HG03064 (cell line): ENCODE measurements around the gene BCL3.
"Not testable (repeated sequence)": the region's sequence is repeated elsewhere in the genome, so short reads cannot be mapped to it uniquely, and the experiment has no call there.

ENCODE experiments used
- ATAC-seq: cut with Tn5 transposase; IDR thresholded peaks from one replicate; pipeline ENCODE4 v1.9.1; 2021; ENCODE audit warnings: low read depth; ENCODE audit not compliant: unreplicated experiment

BCL3 gene

DNA sequence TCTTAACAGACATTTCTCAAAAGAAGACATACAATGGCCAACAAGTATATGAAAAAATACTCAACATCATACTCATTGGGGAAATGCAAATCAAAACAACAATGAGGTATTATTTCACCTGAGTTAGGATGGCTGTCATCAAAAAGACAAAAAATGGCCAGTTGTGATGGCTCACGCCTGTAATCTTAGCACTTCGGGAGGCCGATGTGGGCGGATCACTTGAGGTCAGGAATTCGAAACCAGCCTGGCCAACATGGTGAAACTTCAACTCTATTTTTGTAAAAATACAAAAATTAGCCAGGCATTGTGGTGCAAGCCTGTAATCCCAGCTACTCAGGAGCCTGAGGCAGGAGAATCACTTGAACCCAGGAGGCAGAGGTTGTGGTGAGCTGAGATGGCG, 27.6 kb upstream of the BCL3 start:
- no peak for ATAC-seq

DNA sequence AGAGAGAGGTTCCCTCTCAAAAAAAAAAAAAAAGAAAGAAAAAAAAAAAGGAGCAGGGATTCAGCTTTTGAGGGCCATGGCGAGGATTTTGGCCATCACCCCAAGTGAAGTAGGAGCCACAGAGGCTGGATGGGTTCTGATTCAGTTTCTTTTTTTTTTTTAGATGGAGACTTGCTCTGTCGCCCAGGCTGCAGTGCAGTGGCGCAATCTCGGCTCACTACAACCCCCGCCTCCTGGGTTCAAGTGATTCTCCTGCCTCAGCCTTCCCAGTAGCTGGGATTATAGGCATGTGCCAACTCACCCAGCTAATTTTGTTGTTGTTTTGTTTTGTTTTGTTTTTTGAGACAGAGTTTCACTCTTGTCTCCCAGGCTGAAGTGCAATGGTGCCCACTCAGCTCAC, 27.1 kb upstream of the BCL3 start:
- ATAC-seq, result not testable (repeated sequence)

GRCh38 chr19:44722131-44723121, 26.1 kb upstream of the BCL3 start:
- ATAC-seq, result no peak

- ATAC-seq, result no peak
These were observed 25.1 kb upstream of the BCL3 start for GRCh38 chr19:44723299-44723951.

- ATAC-seq, result no peak
These were observed 24.6 kb upstream of the BCL3 start for GRCh38 chr19:44723952-44724319.

DNA sequence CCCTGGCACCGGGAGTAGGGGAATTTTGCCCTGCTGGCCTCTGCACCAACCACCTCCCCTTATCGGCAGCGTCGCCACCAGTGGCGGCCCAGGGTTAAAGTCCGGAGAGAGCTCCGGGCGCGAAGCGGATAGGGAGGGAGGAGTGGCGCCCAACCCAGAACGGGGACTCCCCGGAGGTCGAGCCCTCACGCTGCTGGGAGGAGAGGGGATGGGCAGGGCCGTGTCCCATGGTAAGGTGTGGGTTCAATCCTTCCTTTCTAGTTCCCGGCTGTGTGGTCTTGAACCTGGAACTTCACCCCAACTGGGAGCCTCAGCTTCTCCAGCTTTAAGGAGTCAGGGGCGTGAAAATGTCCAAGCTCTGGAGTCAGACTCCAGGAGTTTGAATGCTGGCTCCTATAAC, 23.3 kb upstream of the BCL3 start:
- ATAC-seq, result no peak

DNA sequence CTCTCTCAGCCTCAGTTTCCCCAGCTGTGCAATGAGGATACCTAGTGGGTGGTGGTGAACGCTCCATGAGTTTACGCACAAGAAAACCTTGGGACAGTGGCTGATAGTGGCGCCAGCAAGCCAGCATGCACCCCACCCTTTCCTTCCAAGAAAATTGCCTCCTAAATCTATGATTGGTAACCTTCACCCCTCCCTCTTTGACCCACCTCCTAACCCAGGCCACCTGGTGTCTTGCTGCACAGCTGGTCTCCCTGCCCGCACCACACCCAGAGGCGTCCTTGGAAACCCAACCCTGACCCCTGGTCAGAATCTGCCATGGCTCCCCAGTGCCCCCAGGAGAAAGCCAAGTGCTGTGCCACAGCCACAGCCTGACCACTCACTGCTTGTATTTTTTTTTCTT, 22.8 kb upstream of the BCL3 start:
- ATAC-seq, result no peak

DNA sequence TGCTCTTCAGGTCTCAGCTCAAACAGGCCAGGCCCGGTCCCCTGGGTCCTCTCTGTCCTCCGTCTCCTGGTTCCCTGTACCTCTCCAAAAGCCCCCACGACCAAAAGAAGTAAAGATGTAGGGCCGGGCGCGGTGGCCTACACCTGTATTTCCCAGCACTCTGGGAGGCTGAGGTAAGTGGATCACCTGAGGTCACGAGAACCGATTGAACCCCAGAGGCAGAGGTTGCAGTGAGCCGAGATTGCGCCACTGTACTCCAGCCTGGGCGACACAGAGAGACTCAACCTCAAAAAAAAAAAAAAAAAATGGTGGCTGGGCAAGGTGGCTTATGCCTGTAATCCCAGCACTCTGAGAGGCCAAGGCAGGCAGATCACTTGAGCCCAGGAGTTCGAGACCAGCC, 22.0 kb upstream of the BCL3 start:
- ATAC-seq, result no peak

DNA sequence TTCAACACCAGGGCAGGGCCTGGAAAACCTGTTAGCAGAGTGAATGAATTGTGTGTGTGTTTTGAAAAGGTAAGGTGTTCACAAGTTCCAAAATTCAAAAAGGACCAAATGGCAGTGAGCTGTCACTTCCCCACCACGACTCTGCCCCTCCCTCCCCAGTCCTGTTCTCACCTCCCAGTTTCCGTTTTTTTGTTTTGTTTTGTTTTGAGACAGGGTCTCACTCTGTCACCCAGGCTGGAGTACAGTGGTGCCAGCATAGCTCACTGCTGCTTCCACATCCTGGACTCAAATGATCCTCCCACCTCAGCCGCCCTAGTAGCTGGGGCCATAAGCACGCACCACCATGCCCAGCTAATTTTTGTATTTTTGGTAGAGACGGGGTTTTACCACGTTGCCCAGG, 20.3 kb upstream of the BCL3 start:
- no peak for ATAC-seq

DNA sequence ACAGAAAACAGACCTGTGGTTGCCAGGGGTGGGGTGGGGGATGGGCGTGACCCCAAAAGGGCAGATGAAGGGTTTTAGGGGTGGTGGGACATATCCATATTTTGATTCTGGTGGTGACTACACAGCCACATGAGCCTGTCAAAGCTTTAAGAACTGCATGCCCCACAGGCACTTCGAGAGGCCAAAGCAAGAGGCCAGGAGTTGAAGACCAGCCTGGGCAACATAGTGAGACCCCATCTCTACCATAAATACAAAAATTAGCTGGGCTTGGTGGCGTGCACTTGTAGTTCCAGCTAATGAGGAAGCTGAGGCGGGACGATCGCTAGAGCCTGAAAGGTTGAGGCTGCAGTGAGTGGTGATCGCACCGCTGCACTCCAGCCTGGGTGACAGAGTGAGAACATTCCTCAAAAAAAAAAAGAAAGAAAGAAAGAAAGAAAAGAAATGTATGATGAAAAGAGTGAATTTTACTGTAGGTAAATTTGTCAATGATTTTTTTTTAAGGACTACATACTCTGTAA, 18.9 kb upstream of the BCL3 start:
- no peak for ATAC-seq

DNA sequence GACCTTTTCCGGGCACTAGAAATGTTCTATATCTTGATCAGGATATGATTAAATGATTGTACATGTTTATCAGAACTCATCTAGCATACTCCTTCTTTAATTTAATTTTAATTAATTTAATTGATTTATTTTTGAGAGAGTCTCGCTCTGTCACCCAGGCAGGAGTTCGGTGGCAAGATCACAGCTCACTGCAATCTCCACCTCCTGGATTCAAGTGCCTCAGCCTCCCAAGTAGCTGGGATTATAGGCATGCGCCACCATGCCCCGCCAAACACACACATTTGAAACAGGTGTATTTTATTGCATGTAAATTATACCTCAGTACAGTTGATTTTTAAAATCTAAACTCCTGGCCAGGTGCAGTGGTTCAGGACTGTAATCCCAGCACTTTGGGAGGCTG, 17.4 kb upstream of the BCL3 start:
- no peak for ATAC-seq

- ATAC-seq, result no peak
These were observed 16.9 kb upstream of the BCL3 start for GRCh38 chr19:44731622-44732021.

GRCh38 chr19:44732235-44733014, 16.1 kb upstream of the BCL3 start:
- no peak for ATAC-seq

DNA sequence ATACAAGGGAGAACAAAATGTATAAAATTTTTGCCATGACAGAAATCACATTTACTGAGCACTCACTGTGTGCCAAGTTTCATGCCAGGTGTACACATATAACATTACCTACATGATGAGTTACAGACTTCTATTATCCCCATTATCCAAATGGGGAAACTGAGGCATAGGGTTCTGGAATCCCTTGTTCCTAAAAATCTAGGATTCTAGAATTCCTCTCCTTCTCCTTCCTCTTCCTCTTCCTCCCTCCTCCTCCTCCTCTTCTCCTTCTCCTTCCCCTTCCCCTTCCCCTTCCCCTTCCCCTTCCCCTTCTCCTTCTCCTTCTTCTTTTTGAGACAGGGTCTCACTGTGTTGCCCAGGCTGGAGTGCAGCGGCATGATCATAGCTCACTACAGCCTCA, 14.2 kb upstream of the BCL3 start:
- no peak for ATAC-seq

GRCh38 chr19:44735011-44735410, 13.5 kb upstream of the BCL3 start:
- no peak for ATAC-seq

DNA sequence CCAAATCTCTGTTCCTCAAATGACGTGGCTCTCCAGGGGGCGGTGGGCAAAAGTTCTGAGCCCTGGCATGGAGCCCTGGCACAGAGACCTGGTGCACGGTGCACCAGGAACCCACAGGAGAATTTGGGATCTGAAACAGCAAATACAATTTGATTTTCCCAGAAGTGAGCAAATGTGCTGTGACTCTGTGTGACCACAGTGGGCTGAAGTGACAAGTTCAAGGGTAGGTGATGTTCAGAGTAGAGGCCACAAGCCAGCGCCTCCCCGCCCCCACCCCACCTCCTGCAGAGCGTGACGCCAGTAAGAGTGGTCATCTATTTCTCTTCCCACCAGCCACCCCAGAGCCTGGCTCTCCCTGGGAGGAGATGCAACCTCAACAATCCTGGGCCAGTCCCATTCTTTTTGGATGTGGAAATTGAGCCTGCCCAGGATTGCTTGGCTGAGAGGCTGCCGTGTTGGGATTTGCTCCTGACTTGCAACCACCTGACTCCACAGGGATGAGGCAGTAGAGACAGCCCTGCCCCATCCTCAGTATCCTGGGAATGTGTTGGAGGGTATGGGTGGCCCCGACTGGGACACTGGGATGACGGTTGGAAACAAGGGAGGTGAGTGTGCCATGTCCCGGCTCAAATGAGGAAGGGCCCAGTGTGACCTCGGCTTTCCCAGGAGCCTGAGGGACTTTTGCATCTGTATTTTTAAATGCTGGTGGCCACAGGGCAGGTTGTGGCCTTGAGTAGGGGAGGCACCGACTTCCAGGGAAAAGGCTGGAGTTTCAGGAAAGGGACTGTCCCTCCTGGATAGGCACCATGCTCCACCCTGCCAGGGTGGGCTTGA, 11.1 kb upstream of the BCL3 start:
- no peak for ATAC-seq

DNA sequence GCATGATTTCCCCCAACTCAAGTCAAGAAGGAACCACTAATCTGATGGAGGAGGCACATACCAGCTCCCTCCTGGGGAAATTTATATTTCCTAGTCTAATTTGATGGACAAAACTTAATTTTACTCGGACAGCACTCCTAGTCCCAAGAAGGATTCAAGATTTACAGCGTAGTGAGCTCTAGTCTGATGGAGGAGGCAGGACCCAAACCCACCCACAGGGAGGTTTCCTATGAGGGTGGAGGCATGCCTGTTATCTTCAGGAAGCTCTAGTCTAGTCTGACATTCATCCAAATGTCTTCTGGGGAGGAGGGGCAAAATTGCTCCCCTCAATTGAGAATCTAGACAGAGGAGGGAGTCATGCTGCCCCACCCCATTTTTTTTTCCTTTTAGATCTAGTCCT, 10.4 kb upstream of the BCL3 start:
- ATAC-seq, result no peak

GRCh38 chr19:44738603-44739558, 9.6 kb upstream of the BCL3 start:
- no peak for ATAC-seq

- no peak for ATAC-seq
These were observed 8.1 kb upstream of the BCL3 start for GRCh38 chr19:44740351-44740824.
